Suprapubic skin (tissue), 4 donors: ENCODE data around the gene PDXP. TPM values are rescaled to one million over a fixed set of nuclear protein-coding genes. Genes with fewer than 3 reads are reported as not detected.

Source experiments
- DNase-seq, 2 donors: peaks; one replicate each; pipeline ENCODE4 v3.0.0-alpha.2; 2019; ENCODE audit warnings: low spot score in 2 of 2
- H3K27ac ChIP-seq: fragments of 200-600 bp; sonication (generic); one replicate; pipeline ENCODE4 v1.5.1; 2019
- H3K27me3 ChIP-seq: fragments of 200-600 bp; sonication (generic); one replicate; pipeline ENCODE4 v1.5.1; 2019
- H3K36me3 ChIP-seq: fragments of 200-600 bp; sonication (generic); one replicate; pipeline ENCODE4 v1.5.1; 2019
- H3K4me1 ChIP-seq: fragments of 200-600 bp; sonication (generic); one replicate; pipeline ENCODE4 v1.5.1; 2019
- H3K4me3 ChIP-seq: fragments of 200-600 bp; sonication (generic); one replicate; pipeline ENCODE4 v1.5.1; 2019; ENCODE audit warnings: mild to moderate bottlenecking
- H3K9me3 ChIP-seq: fragments of 200-600 bp; sonication (generic); one replicate; pipeline ENCODE4 v1.5.1; 2019
- CTCF ChIP-seq, 2 donors: fragments of 200-600 bp in 1 of 2; fragments of 450-650 bp in 1 of 2; sonication (generic) in 1 of 2; IDR thresholded peaks; one replicate each; pipeline ENCODE4 v1.5.1; 2016 to 2019; ENCODE audit warnings: antibody characterized with exemption in 2 of 2, mild to moderate bottlenecking in 1 of 2, moderate library complexity in 1 of 2
- EP300 ChIP-seq: sonication (generic); formaldehyde crosslinking; IDR thresholded peaks from one replicate; pipeline ENCODE4 v1.6.1; 2017; ENCODE audit warnings: antibody characterized with exemption
- POLR2A ChIP-seq, 2 donors: fragments of 450-650 bp; IDR thresholded peaks; one replicate each; pipeline ENCODE4 v1.6.1; 2017; ENCODE audit warnings: antibody characterized with exemption in 2 of 2, mild to moderate bottlenecking in 2 of 2, moderate library complexity in 2 of 2
- POLR2AphosphoS5 ChIP-seq, 3 donors: sonication (generic); formaldehyde crosslinking; IDR thresholded peaks; one replicate each; pipeline ENCODE4 v1.6.1; 2017; ENCODE audit warnings: antibody characterized with exemption in 3 of 3
- WGBS: methylation state at CpG from one replicate; pipeline ENCODE4 v1.1.5; 2018; 5-methylcytosine and 5-hydroxymethylcytosine counted together
- total RNA-seq, 4 donors: library from RNA; depleted of rRNA; stranded (reverse); fragments of >200 nt; gene quantifications; one replicate each; pipeline ENCODE4 v1.1.0, GENCODE V29; 2016

PDXP gene
- total RNA-seq, 4 donors from 2014 or later: 4.2 to 6.1 (median 4.9) TPM

- 52% methylated on average over 4 of the region's 9 CpGs for WGBS
- Histone ChIP-seq H3K9me3 (no peaks in the 10 kb centered on the region), H3K4me1 (peaks cover 53% of the 10 kb centered on the region), H3K4me3 (no peak overlapping the region), H3K36me3 (peaks cover 34% of the 10 kb centered on the region), H3K27me3 (no peaks in the 10 kb centered on the region), H3K27ac (no peak overlapping the region)
- DNase-seq: peak; percentile 89 to 92
- no peak for TF ChIP-seq EP300
- peak; percentile 80 to 91 for TF ChIP-seq CTCF (IDR thresholded peaks at IDR 0.05)
These were observed 15.2 kb upstream of the PDXP start for GRCh38 chr22:37643225-37643847.

DNA sequence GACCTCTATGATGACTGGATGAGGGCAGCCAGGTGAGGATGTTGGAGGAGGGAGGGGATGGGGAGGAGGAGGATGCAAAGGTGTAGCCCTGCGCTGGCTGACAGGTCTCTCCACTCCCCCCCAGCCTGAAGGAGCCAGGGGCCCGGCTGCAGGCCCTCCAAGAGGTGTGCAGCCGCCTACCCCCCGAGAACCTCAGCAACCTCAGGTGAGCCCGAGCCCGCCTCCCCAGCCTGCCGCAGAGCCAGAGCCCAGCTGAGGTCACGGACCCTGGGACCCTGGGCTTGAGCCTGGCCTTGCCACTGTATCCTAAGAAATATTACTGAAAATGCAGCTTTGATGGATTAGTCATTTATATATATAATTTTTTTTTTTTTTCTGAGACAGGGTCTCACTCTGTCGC is 11.2 kb upstream of the PDXP start:
- no peaks in the 10 kb centered on the region for H3K27me3 ChIP-seq
- no peaks in the 10 kb centered on the region for H3K9me3 ChIP-seq
- H3K4me1 ChIP-seq: peaks cover 14% of the 10 kb centered on the region
- 98% methylated on average over 9 of the region's 9 CpGs for WGBS
- no peak for DNase-seq
- TF ChIP-seq POLR2A (IDR thresholded peaks at IDR 0.05) (no peak), POLR2AphosphoS5 (IDR thresholded peaks at IDR 0.05) (no peak), CTCF (IDR thresholded peaks at IDR 0.05) (no peak), EP300 (no peak)
- H3K4me3 ChIP-seq: no peak overlapping the region
- H3K36me3 ChIP-seq: peaks cover 68% of the 10 kb centered on the region
- H3K27ac ChIP-seq: no peak overlapping the region

DNA sequence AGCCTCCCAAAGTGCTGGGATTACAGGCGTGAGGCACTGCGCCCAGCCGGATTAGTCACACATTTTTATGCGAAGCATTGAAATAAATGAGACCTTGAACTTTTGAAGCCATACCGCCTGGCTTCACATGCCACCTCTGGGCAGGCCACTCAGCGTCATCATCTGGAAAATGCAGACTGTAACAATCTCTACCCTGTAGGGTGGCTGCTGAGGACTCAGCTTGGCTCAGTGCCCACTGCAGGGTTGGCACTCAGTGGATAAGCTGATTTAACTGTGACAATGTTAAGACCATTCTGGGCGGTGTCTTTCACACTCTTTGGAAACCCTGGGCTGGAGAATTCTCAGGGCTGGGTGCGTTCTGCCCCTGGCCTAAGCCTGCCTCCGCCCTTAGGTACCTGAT is 10.6 kb upstream of the PDXP start:
- WGBS: 49% methylated on average over 9 of the region's 9 CpGs
- peaks cover 75% of the 10 kb centered on the region for H3K36me3 ChIP-seq
- no peak overlapping the region for H3K27ac ChIP-seq

GRCh38 chr22:37650463-37651136 is 7.9 kb upstream of the PDXP start:
- Histone ChIP-seq H3K9me3 (no peaks in the 10 kb centered on the region), H3K4me1 (no peaks in the 10 kb centered on the region), H3K4me3 (no peak overlapping the region), H3K36me3 (peaks cover 70% of the 10 kb centered on the region), H3K27ac (no peak overlapping the region), H3K27me3 (no peaks in the 10 kb centered on the region)
- no peak for TF ChIP-seq POLR2A (IDR thresholded peaks at IDR 0.05)
- whole genome bisulfite sequencing: 95% methylated on average over 17 of the region's 17 CpGs
- DNase-seq: no peak

More for the DNA sequence above, 10.6 kb upstream of the PDXP start:
- no peak overlapping the region for H3K4me3 ChIP-seq
- H3K4me1 ChIP-seq: peaks cover 9% of the 10 kb centered on the region
- TF ChIP-seq EP300 (no peak), CTCF (IDR thresholded peaks at IDR 0.05) (no peak), POLR2AphosphoS5 (IDR thresholded peaks at IDR 0.05) (no peak), POLR2A (IDR thresholded peaks at IDR 0.05) (no peak)
- no peaks in the 10 kb centered on the region for H3K9me3 ChIP-seq
- no peaks in the 10 kb centered on the region for H3K27me3 ChIP-seq
- DNase-seq: no peak

DNA sequence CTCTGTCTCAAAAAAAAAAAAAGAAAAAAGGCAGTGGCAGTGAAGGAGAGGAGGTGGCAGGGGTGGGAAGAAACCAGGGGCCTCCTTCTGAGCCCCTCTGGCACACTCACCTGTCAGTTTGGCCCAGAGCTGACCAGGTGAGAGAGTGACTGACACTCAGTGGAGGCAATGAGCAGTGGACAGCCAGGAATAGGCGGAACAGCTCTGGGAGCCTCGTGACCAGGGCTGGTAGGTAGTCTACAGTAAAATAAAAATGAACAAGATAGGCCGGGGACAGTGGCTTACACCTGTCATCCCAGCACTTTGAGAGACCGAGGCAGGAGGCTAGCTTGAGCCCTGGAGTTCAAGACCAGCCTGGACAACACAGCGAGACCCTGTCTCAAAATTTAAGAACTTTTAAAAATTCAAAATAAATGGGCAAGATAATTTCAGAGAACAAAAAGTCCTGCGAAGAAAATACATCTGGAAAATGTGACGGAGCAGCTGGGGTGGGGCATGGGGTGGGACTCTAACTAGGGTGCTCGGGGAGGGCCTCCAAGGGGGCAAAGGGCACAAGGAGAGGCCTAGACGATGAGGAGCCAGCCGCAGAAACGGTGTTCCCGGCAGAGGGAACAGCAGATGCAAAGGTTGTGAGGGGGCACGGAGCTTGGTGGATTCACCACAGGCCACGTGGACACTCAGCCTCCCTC is 3.8 kb upstream of the PDXP start:
- WGBS: 87% methylated on average over 14 of the region's 14 CpGs
- no peaks in the 10 kb centered on the region for H3K27me3 ChIP-seq
- H3K36me3 ChIP-seq: peaks cover 50% of the 10 kb centered on the region
- no peak overlapping the region for H3K27ac ChIP-seq
- no peak for DNase-seq
- H3K9me3 ChIP-seq: no peaks in the 10 kb centered on the region
- TF ChIP-seq CTCF (IDR thresholded peaks at IDR 0.05) (no peak), POLR2A (IDR thresholded peaks at IDR 0.05) (no peak), POLR2AphosphoS5 (IDR thresholded peaks at IDR 0.05) (no peak), EP300 (no peak)
- H3K4me3 ChIP-seq: no peak overlapping the region
- peaks cover 16% of the 10 kb centered on the region for H3K4me1 ChIP-seq
